Mesenteric fat pad (tissue), 1 donor: Measurements from ENCODE around the gene MET. TPM values are rescaled to one million over a fixed set of nuclear protein-coding genes. Genes with fewer than 3 reads are reported as not detected.

Experiments
- DNase-seq: peaks from one replicate; pipeline ENCODE4 v3.0.0-alpha.2; 2020; ENCODE audit warnings: low spot score
- total RNA-seq: library from RNA; stranded (reverse); fragmentation: NEBNext Ultra II Directional; extraction: Animal tissue kit (Norgen Biotek cat#: 25700); gene quantifications from one replicate; pipeline ENCODE4 v1.2.1, GENCODE V29; 2021
- donor health status: DM: yes; HTN: yes; CAD: no.

MET gene
- total RNA-seq, 1 donor from 2014 or later = 18.4 TPM

DNA sequence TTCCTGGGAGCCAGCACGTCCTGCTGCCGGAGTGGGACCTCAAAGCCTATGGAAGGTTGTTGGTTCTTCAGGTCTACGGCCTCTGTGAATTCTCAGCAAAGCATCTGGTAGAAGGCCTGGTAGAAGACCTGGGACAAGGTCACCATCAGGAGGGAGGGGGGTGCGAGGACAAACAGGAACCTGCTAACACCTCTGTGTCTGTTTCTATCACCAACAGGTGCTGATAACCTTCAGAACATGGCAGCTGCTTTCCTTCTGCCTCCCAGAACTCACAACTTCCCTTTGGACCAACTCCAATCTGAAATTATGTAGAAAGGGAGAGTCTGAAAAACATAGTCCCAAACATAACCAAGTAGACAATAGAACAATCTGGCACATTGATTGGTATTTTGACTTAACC lies 8.3 kb upstream of the MET start:
- no peak for DNase-seq

DNA sequence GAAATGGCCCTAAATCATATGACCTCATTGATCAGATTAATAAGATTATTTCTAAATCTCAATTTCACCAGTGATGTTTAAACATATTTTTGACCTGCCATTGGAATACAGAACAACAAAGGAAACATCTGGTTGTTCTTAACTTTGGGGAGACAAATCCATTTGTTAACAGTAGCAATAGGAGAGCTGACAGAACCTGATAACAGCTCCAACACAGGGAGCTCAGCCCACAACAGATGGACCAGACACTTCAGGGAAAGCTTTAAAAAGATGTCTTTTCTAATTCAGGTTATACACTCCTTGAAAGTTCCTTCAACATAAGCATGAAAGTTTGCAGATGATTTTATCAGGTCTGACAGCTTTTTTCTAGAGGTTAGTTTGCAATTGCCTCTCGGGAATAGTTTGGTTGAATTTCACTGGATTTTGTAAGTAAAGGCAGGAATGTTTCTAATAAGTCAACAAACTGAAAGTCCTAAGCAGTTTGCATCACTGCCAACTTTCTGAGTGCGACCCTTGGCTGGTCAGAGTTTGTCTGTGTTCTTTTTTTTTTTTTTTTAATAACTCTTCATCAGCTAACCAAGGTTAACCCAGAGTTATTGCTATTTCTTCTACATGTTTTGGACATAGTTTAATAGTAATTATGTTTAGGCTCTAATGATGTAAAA lies 6.5 kb upstream of the MET start:
- DNase-seq = no peak

DNA sequence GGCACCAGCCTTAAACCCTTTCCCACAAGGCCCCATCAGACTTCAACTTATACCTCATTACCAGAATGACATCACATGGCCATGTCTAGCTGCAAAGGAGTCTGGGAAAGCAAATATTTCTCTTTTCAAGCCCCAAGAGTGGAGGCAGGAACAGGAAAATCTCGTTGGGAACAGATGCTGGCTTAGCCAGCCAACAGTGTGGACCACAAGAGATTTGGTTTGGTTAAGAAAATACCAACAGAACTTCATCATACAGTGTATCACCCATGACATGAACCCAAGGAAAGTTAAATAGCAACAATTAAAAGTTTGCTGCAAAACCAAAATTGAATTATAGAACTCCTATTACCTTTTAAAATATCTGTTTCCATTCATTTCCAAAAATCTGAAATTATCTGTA lies 2.2 kb upstream of the MET start:
- no peak for DNase-seq

DNA sequence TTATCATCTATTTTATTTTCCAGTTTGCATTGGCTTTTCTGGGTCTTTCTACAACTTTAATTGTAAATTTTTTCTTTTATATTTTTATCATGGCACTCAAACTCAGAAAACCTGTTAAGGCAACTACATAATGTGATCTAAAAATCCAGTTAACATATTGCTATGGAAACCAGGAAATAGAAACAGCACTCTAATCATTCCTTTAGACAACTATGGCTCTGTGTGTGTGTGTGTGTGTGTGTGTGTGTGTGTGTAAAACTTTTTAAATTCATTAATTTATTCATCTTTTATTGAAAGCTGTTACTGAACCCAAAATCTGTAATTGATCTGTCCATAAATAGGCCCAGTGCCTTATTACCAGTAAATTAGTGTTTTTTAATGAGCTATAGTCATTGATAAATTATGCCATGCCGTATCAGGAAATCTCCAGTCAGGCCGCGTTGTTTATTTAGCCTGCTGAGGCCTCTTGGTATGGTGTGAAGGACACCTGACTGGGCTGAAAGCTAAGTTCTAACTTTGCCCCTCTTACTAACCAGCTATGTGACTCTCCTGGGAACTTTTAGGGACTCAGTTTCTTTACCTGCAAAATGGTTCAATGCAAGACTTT lies 1.5 kb upstream of the MET start:
- no peak for DNase-seq

DNA sequence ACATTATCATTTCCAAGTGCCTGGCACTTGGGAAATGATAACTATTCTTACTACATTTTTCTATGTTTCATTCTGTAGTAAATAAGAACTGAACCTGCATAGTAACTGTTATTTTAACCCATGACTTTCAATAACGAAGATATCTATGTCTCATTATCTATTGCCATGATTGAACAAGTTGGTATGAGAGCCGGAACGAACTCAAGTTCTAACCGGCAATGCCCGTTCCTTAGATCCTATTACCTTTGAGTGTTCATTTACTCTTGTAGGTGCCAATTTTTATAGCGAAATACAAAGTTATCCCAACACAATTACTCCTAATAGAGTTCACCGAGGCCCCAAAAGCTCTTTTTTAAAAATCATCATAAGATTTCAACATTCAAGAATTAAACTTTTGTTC lies 885 bp upstream of the MET start:
- no peak for DNase-seq

DNA sequence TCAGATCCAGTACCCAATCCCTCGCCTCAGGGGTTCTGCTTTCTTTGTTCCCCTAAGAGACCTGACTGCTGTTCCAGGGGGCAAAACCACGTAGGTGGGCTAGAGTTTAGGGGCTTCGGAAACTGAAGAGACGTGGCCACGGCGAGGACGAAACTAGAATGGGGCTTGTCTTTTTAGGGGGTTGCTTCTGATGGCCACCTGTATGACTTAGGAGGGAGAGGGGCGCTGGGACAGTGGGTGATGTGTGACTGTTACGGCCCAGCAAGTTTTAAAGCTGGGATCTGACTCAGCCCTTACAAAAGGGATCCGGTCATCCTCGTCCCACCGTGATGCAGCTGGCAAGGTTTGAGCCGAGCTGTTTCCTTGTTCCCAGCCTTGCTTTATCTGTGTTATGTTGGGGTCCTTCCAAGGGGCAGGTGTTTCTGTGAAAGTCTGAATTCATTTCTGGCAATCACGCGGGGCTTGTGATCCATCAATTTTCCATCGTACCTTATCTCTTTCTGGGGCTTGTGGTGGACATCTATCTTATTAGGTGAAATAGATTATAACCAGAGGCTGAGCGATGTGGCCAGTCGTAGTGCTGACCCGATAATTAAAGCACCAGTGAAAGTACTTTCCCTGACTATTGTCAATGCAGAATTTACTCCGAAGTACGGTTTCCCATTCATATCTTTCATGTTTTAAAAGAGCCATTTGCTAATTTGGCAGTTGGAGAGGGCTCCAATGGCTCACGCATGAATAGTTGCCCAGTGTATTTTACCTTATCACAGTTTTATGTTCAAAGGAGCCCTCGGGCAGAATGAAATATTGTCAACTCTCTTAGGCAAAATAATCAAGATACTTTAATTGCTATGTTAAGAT lies 830 bp downstream of the MET start:
- no peak for DNase-seq

DNA sequence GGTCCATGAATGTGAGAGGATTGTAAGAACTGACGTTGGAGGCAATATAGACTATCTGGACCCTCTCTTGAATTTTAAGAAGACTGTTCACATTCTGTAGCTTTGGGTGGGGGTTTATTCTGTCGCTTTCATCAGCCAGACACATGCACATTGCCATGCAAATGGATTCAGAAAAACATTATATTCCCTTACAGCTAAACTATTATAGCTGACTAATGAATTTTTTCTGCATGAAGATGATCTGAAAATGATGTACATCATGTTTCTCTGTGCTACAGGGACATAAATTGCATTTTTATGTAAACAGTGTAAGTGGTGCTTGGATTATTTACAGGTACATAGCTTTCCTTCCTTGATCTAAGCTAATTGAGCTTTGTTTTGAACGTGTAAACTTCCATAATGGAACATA lies 1.5 kb downstream of the MET start:
- DNase-seq = no peak

DNA sequence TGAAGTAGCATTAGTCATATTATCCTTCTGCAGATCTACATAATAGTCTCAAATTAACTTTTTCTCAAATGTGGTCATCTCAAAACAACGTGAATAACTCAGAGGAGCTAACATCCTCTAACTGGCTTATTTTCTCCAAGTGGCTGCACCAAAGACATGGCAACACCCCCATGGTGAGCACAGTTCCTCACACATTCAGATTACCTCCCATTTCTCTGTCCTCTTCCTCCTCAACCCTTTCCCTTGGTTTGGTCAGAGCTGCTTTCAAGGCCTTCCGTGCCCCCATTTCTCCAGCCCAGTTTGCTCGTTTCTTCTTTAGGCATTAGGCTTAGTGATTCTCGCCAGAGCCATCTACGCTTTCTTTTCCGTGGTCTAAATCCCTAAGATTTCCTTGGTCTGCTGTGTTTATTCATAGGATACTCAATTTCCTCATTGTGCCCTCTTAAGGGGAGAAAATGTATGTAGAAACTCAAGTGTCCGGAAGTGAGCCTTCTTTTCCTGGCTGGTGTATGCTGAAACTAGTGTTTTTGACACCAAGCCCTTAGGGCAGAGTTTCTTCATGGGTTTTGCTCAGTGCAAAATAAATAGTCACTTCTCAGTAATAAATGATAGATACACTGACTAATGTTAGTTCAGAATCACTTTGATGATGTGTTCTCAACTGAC lies 2.6 kb downstream of the MET start:
- DNase-seq = no peak

DNA sequence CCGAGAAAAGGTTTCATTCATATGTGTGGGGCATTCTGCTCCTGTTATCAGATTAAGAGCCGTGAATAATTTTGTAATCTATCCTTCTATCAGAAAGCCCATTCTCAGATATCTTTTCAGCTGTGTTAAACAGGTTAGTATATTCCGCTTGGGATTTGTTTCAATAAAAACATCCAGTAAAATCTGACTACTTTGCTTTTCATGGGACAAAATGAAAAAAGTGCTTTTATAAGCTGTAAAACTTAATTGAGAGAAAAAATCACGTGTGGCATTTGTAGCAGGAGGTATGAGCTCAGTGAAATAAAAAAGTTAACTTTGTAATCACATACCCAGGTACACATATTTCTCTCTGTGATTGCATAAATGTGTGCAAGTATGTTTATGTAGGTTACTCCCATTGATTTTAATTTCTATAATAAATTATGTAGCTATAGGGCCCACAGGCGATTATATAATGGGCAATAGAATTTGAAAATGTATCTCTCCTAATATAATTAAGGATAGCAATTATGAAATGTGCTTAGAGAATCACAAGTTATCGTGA lies 3.9 kb downstream of the MET start:
- no peak for DNase-seq

DNA sequence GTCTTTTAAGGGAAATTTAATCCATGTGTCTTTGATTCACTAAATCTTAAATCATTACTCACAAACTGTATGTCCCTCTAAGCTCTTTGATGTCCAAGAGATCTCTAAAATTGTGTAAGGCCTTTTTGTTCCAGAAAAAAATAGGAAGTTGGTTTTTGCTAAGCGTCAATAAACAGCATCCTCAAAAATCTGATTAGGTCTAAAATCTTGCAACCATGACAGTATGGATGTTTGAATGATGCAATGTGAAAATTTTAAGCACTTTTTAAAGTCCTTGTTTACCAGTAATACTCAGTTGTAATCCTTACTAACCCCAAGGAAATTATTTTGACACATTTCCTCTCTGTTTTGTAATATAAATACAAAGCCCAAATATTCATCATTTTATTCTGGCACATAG lies 6.8 kb downstream of the MET start:
- no peak for DNase-seq

DNA sequence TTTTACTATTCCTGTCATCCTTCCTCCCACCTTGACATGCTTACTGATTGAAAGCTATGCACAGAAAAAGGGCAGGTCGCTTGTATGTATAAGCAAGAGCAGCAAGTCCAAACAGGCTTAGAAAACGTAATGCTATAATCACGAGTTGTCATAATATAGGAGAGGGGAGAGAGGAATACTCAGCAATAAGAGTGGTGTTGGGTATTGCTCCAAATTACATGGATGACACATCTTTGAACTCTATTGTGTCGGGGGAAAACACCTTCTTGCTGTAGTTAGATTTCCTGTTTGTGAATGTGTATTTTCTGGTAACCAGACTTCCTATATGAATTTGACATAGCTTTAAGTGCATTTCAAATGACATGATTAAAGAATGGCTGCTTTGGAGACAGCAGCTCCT lies 7.5 kb downstream of the MET start:
- DNase-seq = no peak

DNA sequence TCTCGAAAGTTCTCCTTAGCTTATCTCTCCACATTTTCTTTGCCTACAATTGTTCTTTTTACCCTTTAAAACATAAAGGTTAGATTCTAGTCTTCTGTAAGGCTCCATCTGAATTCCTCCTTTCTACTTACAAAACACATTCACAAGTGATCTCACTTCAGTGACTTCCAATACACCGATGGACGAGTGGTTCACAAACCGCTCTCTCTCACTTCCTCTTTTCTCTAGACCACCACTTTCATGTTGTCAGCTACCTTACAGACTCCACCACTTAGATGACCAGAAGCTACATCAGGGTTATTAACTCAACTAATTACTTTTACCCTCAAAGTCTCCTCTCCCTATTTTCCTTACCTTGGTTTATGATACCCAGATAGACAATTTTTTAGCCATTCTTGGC lies 11.8 kb downstream of the MET start:
- DNase-seq = no peak

DNA sequence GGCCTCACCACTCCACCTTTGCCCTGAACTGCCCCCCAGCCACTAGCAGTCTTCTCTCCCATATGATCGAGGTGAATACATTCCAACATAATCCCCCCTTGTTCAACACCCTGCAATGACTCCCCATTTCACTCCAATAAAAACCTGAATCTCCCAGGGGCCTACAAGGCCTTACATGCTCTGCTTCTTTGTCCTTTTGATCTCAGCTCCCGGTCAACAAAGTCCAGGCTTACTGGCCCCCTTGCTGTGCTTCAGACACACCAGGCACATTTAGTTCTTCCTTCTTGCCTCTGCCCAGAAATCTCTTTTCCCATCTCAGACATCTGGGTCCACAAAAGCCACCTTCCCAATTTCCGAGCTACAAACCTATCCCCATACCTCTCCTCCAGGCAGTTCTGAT lies 14.0 kb downstream of the MET start:
- no peak for DNase-seq

DNA sequence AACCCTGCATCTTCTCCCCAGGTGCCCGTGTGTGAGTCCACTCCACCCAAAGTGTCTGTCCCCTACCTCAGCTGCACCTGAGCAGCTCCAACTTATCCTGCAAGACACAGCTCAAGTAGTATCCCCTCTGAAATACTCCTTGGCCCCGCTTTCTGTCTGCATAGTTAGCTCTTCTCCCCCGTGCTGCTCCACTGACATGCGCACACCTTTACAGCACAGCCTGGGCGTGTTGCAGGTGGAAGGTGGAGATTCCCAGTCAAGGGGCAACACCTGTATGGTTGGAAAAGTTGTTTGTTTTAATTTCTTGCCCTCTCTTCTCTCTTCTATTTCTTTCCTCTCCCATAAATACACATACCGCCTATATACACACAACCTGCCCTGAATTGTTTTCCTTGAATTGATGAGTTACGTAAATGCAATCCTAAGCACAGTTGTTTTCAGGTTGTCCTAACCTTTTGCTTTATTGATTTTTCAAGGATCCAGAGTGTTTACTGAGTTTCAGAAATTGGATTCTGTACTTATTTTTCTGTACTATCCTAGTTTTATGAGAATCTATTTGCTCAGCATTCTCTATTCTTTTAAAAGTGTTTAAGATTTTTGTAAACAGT lies 14.9 kb downstream of the MET start:
- DNase-seq = no peak

DNA sequence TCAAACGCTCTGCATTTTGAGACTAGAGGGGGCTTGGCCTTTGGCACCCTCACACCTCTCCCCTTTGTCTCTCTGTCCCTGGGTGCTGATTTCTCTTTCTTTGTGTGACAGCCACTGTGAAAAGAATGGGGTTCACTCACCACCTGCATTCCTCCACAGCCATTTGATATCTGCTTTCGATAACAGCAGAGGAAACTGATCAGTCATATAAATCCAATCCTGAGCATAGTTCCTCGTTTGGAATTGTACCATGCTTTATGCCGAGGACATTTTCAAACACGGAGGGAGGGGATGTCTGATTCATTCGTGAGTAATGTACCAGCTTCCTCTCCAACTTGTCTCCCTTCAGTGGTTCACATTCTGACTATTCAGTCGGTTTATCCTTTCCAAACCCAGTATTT lies 15.8 kb downstream of the MET start:
- DNase-seq = no peak

DNA sequence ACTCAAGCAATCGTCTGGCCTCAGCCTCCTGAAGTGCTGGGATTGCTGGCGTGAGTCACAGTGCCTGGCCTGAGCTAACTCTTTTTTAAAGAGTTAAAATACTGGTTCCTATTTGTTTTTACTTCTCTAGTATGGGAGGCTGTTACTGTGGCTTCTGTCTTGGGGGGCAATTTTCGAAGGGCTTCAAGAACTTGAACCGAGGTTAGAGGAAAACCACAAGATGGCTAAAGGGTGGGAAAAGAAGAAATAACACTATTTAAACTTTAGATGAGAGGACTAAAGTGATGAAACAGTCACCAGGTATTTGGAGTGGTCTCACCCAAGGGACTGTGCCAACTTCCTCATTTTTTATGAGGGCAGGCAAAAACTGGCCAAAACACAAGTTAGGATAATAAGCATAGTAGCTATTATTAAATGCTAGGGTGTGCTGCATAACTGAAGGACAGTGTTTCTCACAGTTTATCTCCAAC lies 17.8 kb downstream of the MET start:
- no peak for DNase-seq

DNA sequence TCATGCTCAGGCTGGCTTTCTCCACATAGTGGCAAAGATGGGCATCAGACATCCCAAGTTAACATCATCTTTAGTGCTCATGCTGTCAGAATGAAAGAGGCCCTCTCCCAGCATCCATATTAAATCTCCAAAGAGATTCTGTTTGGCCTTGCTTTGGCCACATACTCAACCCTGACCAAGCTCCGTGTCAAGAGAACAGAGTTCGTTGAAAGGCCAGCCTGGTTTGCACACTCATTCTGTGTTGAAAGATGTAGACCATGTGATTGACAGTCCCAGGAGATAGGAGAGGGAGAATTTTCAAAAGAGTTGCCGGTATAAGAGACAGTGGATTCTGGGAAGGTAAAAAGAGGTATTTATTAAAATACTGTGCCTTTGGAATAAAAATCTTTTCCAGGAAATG lies 19.7 kb downstream of the MET start:
- no peak for DNase-seq

DNA sequence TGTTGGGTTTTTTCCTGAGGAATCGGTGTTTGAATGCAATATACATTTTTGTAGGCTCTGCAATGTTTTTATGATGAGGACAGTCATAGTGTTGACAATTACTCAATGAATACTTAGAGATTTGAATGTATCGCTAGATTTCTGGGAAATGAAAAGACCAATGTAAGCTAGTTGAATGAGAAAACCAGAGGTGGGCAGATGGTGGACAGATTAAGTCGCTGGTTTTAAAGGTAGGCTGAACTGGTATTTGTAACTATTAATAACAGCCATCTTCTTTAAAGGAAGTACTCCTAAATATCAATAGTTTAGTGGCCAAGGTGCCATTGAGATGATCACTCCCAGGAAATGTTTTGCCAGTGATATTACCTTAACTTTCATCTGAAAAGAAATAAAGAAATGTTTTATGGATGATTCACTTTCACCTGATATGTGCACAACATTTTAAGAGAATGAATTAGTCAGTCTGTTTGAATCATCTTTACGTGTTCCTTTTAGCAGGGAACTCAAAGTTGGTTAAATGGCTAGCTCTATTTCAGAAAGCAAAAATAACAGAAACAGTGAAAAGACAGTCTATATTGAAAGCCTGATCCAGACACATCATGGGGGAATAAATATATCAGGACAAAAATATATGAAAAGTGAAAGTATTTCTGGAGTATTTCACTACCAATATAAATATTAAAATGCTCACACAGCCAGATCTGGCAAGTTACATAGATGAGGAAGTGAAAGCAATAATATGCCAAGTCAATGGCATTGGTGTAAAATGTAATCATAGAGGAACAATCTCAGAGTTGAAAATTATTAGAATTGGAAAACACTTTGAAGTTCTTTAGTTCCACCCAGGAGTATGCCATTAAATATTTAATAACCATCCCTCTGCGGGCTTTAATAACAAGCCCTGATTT lies 20.7 kb downstream of the MET start:
- no peak for DNase-seq

DNA sequence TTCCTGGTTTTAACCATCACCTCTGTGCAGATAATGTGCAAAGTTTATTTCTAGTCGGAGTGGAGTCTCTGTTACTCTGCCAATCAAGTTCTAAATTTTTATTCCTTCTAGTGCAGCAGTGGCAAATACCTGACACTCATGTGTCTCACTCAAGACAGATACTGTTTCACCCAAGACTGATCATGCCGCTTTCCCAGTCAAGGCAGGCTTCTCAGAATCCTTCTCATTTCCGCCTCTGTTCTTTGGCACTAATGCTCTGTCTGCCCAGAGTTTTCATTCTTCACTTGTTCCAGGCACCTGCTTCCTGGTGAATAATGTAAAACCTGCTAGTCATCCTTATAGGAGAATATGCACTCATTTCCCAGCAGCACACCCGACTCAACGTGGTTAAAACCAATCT lies 24.7 kb downstream of the MET start:
- no peak for DNase-seq

DNA sequence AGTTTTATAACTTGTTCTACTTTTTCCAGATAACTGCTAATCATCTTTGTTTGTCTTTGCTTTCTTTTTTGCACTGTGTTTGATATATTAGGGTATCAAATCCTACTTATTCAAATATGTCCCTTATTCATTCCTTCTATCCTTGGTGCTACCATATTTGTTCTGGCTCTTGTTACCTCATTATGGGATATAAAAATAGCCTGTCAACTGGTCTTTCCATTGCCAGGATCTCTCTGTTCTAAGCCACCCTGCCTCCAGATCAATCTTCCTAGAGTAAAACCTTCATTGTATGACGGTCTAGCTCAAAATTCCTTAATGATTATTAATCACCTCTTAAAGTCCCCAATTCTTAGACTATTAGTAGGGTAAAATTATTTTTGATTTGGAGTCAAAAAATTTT lies 25.2 kb downstream of the MET start:
- DNase-seq = no peak
